Measurements from ENCODE around the gene INMT.
"Not testable (repeated sequence)": the region's sequence is repeated elsewhere in the genome, so short reads cannot be mapped to it uniquely, and the experiment has no call there.

Gene INMT

DNA sequence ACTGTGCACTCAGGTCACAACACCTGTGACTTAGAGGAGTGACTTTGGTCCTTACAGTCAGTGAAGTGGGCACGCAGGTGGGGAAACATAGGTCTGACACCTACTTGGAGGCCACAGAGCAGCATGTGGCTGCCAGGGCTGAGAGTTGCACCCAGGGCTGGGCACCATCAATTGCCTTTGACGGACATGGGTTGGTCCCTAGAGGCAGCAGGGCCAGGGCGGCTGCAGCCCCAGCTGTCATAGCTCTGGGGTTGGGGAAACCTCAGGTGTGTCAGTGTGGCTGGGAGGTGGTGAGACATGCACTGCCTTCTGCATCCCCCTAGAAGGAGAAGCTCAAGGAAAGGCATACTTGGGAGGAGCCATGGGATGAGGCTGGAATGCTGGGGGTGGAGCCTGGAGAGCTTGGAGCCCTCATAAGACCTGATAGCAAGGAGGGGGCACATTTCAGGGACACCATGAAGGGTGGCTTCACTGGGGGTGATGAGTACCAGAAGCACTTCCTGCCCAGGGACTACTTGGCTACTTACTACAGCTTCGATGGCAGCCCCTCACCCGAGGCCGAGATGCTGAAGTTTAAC, at the start of gene INMT:
Gene INMT, plus strand, starts transcription at position 440 of the 578 bp plus-strand sequence. Its CDS starts 16 bp downstream, at position 456.
- DNase-seq (ENCODE audit: low spot score) = peak; percentile 36

DNA sequence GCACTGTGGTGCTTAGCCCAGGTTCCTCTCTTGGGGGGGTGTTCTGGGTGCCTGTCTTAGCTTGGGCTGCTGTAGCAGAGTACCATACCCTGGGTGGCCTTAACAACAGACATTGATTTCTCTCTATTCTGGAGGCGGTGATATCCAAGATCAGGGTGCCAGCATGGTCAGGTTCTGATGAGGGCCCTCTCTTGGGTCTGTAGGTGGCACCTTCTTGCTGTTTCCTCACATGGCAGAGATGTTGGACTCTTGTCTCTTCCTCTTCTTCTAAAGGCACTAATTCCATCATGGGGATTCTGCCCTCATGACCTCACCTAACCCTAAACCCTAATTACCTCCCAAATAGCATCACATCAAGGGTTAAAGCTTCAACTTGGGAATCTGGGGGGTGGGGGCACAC, 49.7 kb upstream of the INMT start:
- no peak for DNase-seq (ENCODE audit: low spot score)

DNA sequence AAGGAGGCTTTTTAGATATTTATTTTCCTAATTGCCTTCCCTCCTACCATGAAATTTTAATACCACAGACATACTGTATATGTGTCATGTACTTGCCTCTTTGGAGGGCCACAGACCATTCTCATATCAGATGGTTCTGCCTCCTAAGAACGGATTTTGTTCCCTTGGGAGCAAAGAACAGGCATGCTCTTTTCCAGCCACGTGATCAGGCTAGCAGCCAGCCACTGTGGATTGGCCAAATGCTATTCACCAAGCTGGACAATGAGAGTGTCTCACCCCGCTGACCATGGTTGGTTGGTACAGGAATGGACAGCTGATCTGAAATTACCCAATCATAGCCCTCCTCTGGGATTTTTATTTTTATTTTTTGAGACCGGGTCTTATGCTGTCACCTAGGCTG, 48.2 kb upstream of the INMT start:
- DNase-seq (ENCODE audit: low spot score) = no peak

DNA sequence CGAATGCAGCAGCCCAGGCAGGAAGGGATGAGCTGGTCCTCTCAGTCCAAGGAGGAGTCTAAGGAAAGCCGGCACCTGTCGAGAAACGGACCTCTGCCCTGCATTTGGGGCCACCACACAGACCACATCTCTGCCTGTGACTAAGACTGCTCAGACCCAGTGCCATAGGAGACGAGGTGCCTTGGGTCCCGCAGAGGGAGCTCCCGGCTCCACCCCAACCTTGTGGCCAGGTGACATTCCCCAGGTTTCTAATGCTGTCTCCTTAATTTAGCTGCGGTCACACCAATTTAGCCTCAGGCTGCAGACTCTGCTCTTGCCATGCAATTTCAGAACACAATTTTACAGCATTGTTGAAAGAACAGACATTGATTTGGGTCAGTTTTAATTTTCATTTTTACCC, 46.9 kb upstream of the INMT start:
- no peak for DNase-seq (ENCODE audit: low spot score)

DNA sequence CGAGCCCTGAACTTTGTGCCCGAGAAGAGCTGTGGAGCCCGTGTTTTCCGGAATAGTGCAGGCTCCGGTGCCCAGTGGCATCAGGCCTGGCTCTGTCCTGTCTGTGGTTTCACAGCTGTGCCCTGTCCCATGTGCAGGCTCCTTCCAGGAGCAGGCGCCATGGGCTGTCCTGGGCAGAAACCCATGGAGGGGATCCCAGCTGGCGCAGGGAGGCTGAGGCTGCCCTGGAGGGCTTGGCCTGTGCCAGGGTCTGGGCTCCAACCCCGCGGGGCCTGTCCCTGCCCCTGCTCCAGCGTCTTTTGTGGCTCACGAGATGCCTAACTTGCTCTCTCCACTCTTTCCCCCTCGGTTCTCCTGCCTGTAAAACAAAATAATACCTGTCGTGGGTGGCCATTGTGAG, 46.3 kb upstream of the INMT start:
- no peak for DNase-seq (ENCODE audit: low spot score)

DNA sequence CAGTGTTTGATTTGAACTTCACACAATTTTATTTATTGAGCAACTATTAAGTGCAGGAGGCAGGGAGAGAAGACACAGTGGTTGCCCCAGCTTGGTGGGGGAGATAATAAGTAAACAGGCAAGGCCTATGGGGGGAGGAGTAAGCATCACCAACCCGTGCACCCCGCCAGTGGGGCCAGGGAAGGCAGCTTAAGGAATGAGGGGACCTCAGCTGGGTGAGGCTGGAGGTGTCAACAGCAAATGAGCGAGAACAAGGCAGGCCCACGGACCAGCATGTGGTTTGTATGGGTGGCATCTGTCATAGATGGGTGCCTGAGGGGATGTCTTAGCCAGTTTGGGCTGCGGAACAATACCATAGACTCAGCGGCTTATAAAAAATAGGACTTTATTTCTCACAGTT, 45.6 kb upstream of the INMT start:
- no peak for DNase-seq (ENCODE audit: low spot score)

DNA sequence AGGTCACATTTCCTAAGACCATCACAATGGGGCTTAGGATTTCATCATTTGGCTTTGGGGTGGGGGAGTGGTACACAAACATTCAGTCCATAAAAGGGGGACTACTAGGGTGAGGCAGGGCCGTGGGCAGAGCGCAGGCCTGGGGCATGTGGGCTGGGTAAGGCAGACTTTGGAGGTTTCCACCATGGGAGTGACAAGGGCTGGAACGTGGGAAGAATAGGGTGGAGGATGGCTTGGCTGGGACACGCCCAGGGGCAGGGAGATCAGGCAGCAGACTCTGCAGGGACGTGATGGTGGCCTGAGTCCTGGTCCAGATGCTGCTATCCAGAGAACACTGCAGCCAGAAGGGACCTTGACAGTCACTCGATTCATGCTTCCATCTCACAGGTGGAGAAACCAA, 45.0 kb upstream of the INMT start:
- DNase-seq (ENCODE audit: low spot score) = no peak

DNA sequence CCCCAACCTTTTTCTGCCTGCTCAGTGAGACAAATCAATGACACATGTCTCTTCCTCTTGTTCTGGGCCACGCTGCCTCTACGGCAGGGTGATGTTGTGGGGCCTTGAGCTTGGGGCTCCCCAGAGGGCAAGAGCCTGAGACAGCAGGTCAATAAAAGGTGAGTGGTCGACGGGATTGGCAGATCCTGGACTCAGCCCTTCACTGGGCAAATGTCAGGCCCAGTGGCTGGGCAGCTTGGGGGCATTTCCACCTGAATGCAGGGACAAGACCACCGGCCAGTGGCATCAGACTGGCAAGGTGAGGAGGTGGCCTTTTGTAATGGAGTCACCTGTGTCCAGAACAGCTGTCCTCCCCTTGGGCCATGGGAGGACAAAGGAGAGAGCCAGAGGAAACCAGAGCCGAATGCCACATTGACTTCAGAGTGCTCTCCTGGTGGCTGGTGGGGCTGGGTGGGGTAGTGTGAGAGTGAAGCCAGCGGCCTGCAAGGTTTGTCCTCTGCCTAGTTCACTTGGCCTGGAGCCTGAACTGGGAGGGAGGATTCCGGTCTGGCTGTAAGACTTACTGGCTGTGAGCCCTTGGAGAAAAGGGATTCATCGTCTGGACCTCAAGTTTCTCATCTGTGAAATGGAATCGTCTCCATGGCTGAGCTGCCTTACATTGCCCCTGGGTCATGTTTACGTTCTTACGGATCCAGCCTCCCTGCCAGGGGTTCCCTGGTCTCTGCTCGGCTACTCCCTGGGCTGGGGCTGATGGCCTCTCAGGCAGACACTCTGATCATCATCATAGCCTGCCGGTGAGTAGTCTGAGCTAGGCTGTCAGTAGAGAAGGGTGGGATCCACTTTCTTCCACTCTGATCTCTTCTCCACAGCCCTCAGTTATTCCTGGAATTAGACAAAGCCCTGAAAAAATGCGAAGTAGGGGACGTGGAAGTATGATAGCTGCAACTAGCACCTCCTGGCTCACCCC, 44.3 kb upstream of the INMT start:
- no peak for DNase-seq (ENCODE audit: low spot score)

DNA sequence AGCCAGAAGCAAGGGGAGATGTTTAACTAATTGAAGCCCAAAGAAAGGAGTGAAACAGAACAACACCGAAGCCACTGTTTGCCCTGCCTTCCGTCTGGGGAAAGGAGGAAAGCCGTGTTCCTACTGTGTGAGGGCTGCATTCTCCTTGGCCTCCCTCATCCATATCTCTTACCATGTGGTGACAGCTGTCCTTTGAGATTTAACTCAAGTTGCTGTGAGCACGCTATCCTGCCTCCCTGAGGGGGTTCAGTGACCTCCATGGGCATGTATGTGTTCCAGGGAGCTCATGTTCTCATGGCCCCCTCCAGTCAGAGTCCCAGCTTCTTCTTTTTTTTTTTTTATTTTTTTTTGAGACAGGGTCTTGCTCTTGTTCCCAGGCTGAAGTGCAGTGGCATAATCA, 43.5 kb upstream of the INMT start:
- DNase-seq (ENCODE audit: low spot score) = no peak

DNA sequence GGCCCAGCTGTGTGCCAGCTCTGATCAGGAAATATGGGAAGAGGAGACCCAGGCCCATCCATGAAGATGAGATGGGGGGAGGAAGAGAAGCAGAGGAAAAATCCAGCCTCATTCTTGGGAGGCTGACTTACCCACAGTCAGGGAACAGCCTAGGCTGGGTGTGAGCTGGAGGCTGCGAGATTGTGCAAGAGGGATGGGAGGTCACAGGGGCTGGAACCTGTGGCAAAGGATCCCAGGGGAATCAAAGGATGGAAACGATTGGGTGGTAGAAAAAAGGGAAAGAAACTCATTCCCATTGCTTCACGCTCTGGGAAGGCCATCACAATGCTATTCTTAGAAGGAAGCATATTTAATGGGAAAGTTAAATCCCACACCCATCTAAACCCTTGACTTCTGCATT, 43.0 kb upstream of the INMT start:
- DNase-seq (ENCODE audit: low spot score) = no peak

DNA sequence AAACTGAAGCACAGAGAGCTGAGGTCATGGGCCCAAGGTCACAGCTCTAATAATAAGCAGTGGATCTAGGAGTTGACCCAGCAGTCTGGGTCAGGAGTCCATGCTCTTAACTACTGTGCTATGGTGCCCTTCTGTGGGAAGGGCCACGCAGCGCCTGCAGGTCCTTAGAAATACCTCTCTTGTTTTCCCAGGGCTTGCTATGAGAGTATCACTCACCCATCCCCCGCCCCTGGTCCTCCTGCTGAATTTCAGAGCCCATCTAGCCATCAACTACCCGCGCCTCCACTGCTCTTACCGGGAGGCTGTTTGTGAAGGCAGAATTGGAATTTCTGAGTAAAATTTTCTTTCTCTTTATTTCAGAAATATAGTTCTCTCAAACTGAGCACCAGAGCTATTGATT, 42.4 kb upstream of the INMT start:
- DNase-seq (ENCODE audit: low spot score) = no peak

DNA sequence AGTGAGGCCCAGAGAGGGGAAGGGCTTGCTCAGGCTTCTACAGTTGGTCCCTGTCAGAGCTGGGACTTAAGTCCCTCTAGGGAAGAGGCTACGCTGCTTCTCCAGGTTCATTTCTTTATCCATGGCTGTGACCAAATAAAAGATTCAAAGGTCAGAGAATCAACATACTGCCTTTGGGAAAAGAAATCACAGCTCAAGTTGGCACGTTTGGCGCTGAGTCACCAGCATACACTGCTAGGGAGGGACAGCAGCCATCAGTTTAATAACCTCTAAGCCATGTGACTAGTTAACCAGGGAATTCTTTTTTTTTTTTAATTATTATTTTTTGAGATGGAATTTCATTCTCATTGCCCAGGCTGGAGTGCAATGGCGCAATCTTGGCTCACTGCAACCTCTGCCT, 41.3 kb upstream of the INMT start:
- no peak for DNase-seq (ENCODE audit: low spot score)

DNA sequence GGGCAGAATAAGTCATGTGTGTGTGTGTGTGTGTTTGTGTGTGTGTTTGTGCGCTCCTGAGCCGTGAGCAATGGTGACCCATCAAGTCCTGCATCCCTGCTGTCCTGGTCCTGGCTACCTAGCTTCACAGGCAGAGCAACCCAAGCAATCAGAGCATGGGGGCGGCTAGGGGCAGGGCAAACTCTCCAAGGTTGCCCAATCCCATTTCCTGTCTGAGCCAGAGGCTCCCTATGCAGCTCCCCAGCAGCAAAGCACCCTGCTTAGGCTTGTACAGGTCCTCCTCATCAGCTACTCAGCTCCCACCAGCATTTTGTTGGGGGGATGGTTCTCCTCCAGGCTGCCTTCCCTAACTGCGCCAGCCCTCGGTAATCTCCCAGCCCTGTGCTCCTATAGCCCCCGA, 38.5 kb upstream of the INMT start:
- DNase-seq (ENCODE audit: low spot score) = no peak

DNA sequence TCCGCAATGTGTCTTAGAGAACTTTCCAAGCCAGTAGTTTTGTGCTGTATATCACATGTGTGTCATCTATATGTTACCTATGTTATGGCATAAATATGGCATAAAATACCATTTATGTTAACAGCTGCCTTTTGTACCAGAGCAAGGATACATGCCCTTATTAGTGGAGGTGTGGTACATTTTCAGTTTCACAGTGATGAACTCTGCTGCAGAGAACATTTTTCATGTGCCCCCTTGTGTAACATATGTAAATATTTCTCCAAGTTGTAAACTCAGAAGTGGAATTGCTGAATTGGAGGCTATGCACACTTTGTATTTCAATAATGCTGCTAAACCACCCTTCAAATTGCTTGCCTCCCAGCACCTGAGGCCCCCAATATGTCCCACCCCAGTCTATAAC, 37.8 kb upstream of the INMT start:
- DNase-seq (ENCODE audit: low spot score) = no peak

DNA sequence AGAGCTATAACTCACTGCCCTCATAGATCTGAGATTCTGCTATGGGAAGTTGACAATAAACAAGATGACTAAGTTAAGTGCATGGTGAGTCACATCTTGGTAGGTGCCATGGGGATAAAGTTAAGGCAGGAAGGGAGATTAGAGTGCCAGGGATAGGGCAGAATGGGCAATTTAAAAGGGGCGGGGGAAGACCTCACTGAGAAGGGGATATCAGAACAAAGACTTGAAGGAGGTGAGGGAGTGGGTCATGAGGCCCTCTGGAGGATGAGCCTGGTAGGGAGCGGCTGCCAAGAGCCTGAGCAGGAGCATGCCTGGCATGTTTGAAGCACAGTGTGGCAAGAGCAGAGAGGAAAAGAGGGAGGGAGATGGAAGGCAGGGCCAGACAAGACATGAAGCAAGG, 34.8 kb upstream of the INMT start:
- no peak for DNase-seq (ENCODE audit: low spot score)

DNA sequence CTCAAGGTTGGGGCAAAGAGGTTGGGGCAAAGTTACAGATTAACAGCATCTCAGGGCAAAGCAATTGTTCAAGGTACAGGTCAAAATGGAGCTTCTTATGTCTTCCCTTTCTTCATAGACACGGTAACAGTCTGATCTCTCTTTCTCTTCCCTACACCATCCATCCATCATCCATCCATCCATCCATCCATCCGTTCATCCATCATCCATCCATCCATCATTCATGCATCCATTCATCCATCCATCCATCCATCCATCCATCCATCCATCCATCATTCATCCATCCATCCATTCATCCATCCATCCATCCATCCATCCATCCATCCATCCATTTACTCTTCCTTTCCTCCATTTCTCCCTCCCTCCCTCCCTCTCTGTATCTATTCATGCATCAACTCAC, 32.5 kb upstream of the INMT start:
- DNase-seq (ENCODE audit: low spot score) = not testable (repeated sequence)

DNA sequence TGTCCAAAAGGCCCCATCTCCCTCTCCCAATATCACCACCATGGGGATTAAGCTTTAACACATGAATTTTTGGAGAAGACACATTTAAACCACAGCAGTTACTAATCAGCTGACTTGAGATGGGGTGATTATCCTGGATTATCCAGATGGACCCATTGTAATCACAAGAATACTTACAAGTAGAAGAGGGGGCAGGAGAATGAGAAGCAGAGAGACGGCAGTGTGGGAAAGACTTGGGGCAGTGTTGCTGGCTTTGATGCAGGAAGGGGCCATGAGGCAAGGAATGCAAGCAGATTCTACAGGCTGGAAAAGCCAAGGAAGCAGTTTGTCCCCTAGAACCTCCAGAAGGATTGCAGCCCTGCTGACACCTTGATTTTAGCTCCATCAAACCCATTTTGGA, 30.7 kb upstream of the INMT start:
- DNase-seq (ENCODE audit: low spot score) = no peak

DNA sequence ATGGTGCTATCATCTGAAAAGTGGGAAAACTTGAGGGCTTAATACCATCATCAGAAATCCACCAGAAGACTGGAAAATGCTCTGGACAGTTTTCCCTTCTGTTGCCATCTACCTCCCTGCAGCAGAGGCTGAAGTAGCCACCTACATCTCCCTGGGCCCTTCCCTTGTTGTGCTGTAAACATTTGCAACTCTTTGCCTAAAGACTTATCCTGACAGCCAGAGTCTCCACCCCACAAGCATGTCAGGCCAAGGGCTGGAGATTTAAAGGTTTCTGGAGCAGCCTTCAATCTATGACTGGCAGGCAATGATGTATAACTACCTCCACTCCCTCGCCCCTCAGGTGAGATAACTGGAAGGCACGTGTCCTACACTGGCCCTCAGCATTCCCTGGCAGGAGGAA, 29.7 kb upstream of the INMT start:
- no peak for DNase-seq (ENCODE audit: low spot score)

DNA sequence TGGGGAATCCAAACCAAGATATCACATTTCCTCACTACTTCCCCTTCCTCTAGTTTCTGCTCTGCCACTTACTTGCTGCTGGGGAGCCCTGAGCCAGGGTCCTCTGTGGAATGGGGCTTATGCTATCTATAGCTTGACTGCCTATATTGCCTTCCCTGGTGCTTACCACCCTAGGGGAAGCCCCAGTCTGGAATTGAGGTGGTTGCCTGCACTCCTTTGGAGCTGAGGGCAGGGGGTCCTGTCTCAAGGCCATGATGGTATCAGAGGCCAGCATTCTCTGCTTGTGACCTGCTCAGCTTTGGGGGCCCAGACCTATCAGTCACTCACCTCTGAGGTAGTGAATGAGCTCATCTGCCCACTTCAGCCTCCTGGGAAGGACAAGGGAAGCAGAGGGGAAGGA, 29.3 kb upstream of the INMT start:
- no peak for DNase-seq (ENCODE audit: low spot score)

DNA sequence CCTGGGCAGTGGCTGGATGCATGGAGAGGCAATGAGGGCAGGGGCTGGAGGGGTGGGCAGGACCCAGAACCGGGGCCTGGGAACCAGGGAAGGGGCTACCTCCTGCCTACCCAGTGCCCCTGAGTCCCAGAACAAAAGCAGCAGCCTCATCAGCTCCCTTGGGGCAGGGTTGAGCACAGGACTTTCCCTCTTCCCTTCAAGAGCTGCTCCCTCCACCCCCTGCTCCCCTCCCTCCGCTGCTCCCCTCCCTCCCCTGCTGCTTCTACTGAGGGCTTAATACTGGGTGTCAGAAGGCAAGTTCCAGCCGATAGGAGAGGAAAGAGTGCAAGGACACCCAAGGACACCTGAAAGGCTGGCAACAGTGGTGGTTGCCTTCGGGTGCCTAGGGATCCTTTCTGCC, 28.2 kb upstream of the INMT start:
- no peak for DNase-seq (ENCODE audit: low spot score)

DNA sequence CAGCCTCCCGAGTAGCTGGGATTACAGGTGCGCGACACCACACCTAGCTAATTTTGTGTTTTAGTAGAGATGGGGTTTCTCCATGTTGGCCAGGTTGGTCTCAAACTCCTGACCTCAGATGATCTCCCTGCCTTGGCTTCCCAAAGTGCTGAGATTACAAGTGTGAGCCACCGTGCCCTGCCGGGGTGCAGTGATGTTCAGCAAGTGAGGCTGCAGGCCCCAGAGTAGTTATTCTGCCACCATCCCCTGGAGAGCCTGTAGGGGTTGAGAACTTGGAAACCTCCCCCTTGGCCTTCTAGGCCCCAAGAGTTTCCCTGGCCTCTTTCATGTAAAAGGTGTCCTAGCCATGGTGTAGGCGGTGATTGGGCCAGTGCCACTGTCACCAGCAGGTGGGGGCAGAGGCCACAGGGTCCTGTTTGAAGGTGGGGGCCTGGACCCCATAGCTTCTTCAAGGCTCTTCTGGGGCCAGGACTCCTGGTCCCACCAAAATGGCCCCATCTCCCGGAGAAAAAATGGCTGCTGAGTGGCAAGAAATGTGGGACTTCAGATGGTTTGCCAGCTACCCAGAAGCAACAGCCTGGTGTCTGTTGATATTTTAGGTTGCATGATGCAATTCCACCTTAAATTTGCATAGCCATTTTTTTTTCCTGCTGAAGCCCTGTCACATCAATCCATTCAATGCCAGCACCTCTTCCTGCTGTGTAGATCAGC, 25.5 kb upstream of the INMT start:
- DNase-seq (ENCODE audit: low spot score) = no peak

DNA sequence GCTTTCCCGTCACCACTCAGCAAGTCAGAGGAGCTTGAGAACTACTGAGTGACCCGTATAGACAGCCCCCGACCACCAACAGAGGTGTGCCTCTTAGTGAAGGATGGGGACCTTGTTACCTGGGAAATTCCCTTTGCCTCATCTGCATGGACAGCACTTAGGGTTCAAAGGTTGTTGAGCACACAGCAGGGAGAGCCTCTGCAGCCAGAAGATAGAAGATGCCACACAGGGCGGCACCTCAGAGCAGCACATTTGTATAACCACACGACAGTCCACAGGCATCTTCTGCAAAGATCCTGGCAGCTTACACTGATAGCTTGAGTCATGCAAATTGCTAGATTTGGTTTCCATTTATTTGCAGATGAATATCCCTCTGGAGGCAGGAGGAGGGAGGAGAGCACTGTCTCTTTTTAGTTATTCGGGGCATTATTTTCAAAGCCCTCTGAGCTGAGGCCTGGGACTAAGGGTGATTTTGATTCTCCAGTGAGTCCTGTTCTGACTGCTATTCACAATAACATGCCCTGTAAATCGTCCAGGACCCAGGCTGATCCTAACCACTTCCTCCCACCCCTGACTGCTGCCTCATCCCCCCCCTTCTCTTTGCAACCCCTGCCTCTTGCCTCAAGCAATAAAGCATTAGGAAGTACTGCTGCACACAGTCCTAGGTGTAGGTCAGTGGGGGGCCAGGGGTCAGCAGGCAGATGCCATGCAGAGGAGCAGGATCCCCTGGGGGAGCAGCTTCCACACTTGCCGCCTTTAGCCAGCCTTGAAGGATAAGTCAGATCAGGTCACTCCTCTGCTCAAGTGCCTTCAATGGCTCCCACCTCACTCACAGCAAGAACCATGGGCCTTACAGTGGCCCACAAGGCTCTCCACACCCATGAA, 24.6 kb upstream of the INMT start:
- DNase-seq (ENCODE audit: low spot score) = no peak

Data from hepatic stellate cell (primary cell).